Kidney glomerular epithelial cell (primary cell): ENCODE data around the gene CAMK2G.
"Not testable (repeated sequence)": the region's sequence is repeated elsewhere in the genome, so short reads cannot be mapped to it uniquely, and the experiment has no call there.

Source experiments
- DNase-seq: peaks from one replicate; lab custom pipeline; 2025; lab: John Stamatoyannopoulos, UW

CAMK2G gene

GRCh38 chr10:73790886-73791625, 83.3 kb downstream of the CAMK2G start:
- DNase-seq: no peak

GRCh38 chr10:73789659-73790055, 84.7 kb downstream of the CAMK2G start:
- DNase-seq: no peak

- no peak for DNase-seq
These were observed 85.3 kb downstream of the CAMK2G start for GRCh38 chr10:73788864-73789658.

- not testable (repeated sequence) for DNase-seq
These were observed 87.1 kb downstream of the CAMK2G start for GRCh38 chr10:73787031-73787800.

- no peak for DNase-seq
These were observed 87.9 kb downstream of the CAMK2G start for GRCh38 chr10:73786512-73786885.

- DNase-seq: peak; percentile 20
These were observed 88.4 kb downstream of the CAMK2G start for GRCh38 chr10:73785721-73786511.

GRCh38 chr10:73785211-73785720, 89.1 kb downstream of the CAMK2G start, which contains the start of gene ZSWIM8:
Gene ZSWIM8 (plus strand): TSS chr10:73785606. CDS start chr10:73785879, 273 bp downstream.
- peak; percentile 98 for DNase-seq

GRCh38 chr10:73782749-73783085, 91.6 kb downstream of the CAMK2G start:
- DNase-seq: no peak

GRCh38 chr10:73781879-73782748, 92.2 kb downstream of the CAMK2G start, which contains the start of gene CHCHD1:
Gene CHCHD1 (plus strand): TSS chr10:73782048. CDS start chr10:73782076, 28 bp downstream.
- DNase-seq: peak; percentile 42

GRCh38 chr10:73781548-73781878, 92.8 kb downstream of the CAMK2G start:
- no peak for DNase-seq

GRCh38 chr10:73780966-73781365, 93.4 kb downstream of the CAMK2G start:
- no peak for DNase-seq

GRCh38 chr10:73780301-73780700, 94.1 kb downstream of the CAMK2G start:
- DNase-seq: no peak

GRCh38 chr10:73779539-73780197, 94.7 kb downstream of the CAMK2G start:
- no peak for DNase-seq

GRCh38 chr10:73779018-73779417, 95.3 kb downstream of the CAMK2G start:
- DNase-seq: no peak

GRCh38 chr10:73774637-73775036, 99.7 kb downstream of the CAMK2G start:
- peak; percentile 22 for DNase-seq

GRCh38 chr10:73773152-73773879, 101.0 kb downstream of the CAMK2G start:
- DNase-seq: no peak

GRCh38 chr10:73772281-73773151, 101.8 kb downstream of the CAMK2G start:
- peak; percentile 80 for DNase-seq

GRCh38 chr10:73771722-73772280, 102.6 kb downstream of the CAMK2G start:
- no peak for DNase-seq
